ENCODE data around the gene KIF17. TPM values are rescaled to one million over a fixed set of nuclear protein-coding genes. Genes with fewer than 3 reads are reported as not detected.

The KIF17 gene
- total RNA-seq, 1 experiment from 2014 or later = 2.4 TPM

GRCh38 chr1:20616847-20617487 lies 100.8 kb downstream of the KIF17 start (continued):
- no peak for TF ChIP-seq CTCF (IDR thresholded peaks at IDR 0.05 in 2 of 3, conservative IDR thresholded peaks at IDR 0.05 in 1 of 3; ENCODE audit: borderline replicate concordance in 1 of 3, insufficient read depth in 1 of 3, low read depth in 2 of 3, low read length in 2 of 3)
- TF ChIP-seq POLR2AphosphoS5 (IDR thresholded peaks at IDR 0.05; ENCODE audit: low read depth, low read length) = no peak
- no peak for TF ChIP-seq ZBTB33 (IDR thresholded peaks at IDR 0.05; ENCODE audit: extremely low read depth, insufficient replicate concordance, low read length)
- no peak for TF ChIP-seq SRF (IDR thresholded peaks at IDR 0.05; ENCODE audit: low read depth)
- TF ChIP-seq JUND (IDR thresholded peaks at IDR 0.05) = no peak
- no peak for TF ChIP-seq TCF7L2 (IDR thresholded peaks at IDR 0.05; ENCODE audit: borderline replicate concordance, extremely low read depth, insufficient read depth, insufficient read length)
- no peak for TF ChIP-seq SP1 (IDR thresholded peaks at IDR 0.05; ENCODE audit: low read depth)
- no peak for TF ChIP-seq CEBPB (IDR thresholded peaks at IDR 0.05; ENCODE audit: low read depth)

All from HCT116 (cell line).